GM12873 (cell line): ENCODE data around the gene EGF.

ENCODE experiments used
- TF ChIP-seq, protein P1 (sequence below): IDR thresholded peaks from 2 replicates; pipeline ENCODE4 v1.5.1; 2012; ENCODE audit warnings: low read depth, mild to moderate bottlenecking, moderate library complexity, low read length, control low read depth; ENCODE audit not compliant: insufficient read depth; ENCODE audit errors: missing control alignments

The EGF gene

DNA sequence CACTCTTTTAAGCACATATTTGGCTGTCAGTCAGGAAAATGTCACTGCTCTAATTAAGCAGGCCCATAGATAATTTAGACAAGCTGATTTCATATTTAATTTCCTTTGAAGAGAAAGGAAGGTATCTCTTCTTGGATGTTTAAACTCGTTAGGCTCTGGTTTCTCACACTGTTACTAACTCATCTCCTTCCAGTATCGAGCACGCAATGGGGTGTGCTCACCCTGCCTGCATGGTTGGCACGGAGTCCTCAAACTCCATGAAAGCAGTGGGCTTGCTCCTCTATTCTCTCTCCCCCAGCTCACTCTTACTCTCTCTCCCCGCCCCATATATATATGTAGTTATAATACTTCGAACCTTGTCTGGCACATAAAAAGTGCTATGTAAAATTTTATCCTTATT, 76.9 kb downstream of the EGF start:
- TF ChIP-seq, protein P1, sequence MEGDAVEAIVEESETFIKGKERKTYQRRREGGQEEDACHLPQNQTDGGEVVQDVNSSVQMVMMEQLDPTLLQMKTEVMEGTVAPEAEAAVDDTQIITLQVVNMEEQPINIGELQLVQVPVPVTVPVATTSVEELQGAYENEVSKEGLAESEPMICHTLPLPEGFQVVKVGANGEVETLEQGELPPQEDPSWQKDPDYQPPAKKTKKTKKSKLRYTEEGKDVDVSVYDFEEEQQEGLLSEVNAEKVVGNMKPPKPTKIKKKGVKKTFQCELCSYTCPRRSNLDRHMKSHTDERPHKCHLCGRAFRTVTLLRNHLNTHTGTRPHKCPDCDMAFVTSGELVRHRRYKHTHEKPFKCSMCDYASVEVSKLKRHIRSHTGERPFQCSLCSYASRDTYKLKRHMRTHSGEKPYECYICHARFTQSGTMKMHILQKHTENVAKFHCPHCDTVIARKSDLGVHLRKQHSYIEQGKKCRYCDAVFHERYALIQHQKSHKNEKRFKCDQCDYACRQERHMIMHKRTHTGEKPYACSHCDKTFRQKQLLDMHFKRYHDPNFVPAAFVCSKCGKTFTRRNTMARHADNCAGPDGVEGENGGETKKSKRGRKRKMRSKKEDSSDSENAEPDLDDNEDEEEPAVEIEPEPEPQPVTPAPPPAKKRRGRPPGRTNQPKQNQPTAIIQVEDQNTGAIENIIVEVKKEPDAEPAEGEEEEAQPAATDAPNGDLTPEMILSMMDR: no peak

DNA sequence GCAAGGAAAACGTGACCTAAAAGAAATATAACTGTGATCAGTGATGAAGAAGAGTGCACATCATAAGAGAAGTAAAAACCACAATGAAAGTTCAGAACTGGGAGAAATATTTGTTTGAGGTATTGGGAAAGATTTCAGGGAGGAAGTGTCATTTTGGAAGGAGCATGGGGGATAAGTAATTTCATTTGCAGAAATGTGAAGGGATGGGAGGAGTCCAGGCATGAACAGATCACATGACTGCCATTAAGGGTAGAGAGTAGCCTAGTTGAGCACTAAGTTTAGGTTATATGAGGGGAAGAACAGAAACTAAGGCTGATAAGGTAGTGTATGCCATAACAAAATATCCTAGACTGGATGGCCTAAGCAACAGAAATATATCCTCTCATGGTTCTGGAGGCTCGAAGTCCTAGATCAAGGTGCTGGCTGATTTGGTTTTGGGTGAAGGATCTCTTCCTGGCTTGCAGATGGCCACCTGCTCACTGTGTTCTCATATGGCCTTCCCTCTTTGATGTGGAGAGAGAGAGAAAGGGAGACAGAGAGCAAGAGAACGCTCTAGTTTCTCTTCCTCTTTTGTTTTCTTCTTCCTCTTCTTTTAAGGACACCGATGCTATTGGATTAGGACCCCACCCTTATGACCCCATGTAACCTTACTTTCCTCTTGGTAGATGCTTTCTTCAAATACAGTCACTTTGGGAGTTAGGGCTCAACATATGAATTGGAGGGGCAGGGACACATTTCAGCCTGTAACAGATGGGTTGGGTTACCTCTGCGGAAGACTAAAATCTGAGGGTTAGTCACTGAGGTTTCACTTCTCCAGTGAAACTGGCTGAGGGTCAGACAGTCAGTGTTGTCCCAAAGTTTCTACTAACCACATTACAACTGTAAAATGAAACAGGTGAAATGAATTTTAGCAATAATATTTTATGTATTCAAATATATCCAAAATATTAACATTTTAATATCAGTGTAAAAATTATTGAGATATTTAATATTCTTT, 77.9 kb downstream of the EGF start:
- TF ChIP-seq, protein P1: no peak

DNA sequence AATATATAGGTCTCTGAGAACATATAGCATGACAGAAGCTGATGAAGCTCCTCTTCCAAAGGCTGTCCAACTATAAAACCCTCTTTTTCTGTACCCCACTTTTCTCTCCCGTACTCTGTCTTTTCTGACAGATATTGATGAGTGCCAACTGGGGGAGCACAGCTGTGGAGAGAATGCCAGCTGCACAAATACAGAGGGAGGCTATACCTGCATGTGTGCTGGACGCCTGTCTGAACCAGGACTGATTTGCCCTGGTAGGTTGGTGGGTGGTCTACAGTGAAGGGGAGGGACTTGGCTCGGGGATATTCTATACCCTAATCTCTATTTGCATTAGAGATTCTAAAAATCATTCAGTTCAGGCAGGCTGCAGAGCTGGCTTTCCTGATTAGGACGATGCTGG, 80.4 kb downstream of the EGF start:
- TF ChIP-seq, protein P1: no peak

DNA sequence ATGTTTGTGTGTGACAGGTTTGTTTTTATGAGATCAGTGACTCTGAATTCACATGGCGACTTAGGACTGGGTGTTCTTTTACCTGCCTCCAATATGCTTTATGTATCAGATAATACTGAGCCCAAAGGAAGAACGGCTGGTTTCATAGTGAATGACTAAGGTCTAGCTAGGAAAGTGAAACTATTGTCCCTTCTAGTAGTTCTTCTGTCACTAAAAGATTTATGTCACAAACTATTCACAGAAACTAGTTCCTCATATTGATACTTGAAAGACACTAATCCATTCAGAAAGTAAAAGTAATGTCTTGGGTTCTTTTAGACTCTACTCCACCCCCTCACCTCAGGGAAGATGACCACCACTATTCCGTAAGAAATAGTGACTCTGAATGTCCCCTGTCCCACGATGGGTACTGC, 81.7 kb downstream of the EGF start:
- TF ChIP-seq, protein P1: no peak

DNA sequence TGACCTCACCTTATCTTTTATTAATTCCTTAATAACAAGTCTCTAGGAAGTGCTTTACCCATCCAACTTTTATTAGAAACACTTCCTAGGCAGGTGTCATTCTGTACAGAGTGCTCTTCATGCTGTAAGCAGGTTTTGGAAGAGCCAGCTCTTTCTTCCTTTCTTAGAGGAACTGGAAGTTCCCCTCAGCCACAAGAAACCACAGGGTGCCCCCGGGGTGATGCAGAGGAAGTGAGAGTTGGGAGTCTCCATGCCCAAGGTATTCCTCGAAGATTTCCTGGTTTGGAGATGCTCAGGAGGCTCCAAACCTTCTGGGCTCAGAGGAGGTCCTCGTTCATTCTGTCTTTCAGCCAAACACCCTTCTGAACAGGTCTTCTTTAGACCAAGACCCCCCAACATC, 83.8 kb downstream of the EGF start:
- TF ChIP-seq, protein P1: no peak

DNA sequence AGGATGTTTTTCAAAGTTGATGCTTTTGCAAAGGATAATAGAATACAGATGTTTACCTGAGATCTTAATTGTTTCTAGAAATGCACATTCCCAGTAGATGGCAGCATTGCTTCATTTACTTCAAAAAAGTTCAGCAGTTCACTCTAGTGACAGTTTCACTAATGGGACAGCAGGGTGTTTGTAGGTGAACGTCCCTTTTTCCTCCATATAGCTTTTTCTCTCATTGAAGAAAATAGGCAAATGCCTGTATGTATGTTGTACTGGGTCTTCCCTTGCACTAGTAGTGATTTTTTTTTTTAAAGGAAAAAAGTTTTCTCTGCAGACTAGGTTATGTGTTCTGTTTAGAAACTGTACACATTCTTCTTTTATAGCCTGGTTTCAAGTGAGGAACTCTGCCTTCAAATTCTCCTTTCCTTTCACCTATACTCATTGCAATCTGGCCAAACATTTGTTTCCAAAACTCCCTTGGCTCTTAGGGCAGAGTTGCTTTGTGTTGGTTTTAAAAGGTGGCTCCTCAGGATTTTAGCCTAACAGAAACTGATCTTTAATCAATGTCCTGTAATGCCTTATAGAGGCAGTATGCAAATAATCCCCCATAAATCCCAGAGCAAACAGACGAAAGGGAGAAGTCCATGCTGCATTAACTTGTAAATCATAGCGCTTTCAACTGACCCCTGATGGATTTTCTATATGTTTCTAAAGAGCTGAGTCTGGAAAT, 86.3 kb downstream of the EGF start:
- TF ChIP-seq, protein P1: peak; percentile 63

DNA sequence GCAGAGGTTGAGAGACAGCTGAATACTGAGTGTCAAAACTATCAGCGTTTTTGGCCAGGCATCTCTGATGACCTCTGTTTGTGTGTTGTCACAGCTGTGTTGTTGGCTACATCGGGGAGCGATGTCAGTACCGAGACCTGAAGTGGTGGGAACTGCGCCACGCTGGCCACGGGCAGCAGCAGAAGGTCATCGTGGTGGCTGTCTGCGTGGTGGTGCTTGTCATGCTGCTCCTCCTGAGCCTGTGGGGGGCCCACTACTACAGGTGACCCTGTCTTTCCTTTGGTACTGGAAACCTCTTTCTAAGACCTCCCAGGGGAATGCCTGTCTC, 86.9 kb downstream of the EGF start:
- TF ChIP-seq, protein P1: no peak
